Measurements from ENCODE around the gene OR56A3. TPM values are rescaled to one million over a fixed set of nuclear protein-coding genes. Genes with fewer than 3 reads are reported as not detected.

The OR56A3 gene, protein sequence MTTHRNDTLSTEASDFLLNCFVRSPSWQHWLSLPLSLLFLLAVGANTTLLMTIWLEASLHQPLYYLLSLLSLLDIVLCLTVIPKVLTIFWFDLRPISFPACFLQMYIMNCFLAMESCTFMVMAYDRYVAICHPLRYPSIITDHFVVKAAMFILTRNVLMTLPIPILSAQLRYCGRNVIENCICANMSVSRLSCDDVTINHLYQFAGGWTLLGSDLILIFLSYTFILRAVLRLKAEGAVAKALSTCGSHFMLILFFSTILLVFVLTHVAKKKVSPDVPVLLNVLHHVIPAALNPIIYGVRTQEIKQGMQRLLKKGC
- total RNA-seq = not detected in 2 replicates

DNA sequence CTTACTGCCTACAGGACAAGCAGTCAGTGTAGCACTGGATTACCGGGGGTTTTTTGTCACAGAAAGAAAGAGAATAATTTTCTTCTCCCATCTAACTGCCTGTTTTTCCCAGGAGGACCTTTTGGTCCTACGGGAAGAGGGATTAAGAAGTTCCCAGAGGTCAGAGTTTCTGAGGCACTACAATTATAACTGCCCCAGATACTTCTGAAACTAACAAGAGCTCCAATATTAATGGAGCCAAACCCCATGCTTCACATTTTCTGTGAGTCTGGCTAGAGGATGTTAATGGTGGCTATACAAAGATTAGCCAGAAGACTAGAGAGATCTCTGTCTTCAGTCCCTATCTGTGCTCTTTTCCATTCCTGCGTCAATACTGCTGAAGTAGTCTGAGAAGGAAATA, at the start of gene OR56A3:
Gene OR56A3 (plus strand): TSS at position 301 of the 400 bp plus-strand sequence. CDS start 5,096 bp downstream, outside the sequence.

DNA sequence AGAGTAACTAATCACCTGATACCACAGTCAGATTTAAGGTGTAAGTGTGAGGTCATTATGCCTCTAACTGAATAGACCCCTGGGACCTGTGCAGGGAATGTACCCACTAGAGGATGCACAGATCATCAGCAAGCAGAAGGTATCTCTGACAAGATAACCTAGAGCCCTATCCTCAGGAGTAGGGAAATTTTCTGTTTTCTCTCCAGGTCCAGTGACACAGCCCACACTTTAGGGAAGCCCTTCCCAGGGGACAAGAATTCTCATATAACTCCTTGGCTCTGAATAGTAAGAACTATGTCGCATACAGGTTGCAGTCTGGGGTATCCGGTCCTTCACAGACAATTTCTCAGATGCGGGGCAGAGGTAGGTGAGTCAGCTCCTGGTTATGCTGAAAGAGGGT, 49.1 kb upstream of the OR56A3 start, which contains the start of gene OR52E5:
Gene OR52E5 (plus strand): TSS at position 301 of the 400 bp plus-strand sequence. CDS start 7,569 bp downstream, outside the sequence.

DNA sequence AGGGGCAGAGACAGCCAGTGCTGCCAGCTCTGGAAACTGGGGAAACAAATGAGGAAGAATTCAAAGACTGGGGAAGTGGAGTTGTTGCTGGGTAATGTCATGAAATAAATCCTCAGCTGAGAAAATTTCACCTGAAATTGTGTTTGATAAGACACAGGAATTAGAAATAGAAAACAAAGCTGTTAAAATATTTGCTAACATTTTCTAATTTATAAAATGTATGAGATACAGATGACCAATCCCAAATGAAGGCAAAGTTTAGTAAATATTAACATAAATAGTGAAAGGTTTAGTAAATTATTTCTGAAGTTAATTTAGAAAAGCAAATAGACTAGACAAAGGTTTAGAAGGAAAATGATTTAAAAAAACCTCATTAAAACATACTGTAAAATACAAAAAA, 26.3 kb downstream of the OR56A3 start, which contains the start of gene OR56A5:
Gene OR56A5 (minus strand): TSS at position 101 of the 400 bp plus-strand sequence. CDS start 0 bp downstream, at position 101.

DNA sequence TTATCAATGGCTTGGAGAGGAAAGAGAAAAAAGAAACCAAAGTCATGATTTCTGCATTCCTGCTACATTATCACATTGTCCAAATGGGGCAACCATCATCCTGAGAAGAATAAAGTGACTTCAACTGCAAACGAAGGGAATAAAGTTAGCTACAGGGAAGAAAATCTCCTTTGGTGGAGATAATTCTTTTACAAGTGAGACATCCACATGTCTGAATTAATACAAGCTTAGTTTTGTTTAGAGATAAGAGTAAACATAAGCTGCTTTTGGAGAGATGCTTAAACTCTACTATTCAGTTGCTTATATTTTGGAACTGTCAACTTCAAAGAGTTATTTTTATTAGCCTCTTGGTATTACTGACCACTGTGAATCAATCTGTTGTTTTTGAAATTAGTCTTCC, 44.8 kb downstream of the OR56A3 start, which contains the start of gene OR52L1:
Gene OR52L1 (minus strand): TSS at position 101 of the 400 bp plus-strand sequence. CDS start 55 bp downstream, at position 46.

Other genes starting within 250 kb of the OR56A3 start
- gene OR56B1, start 205.8 kb upstream of the OR56A3 start, total RNA-seq = not detected in 2 replicates
- gene OR52N4, start 188.0 kb upstream of the OR56A3 start, total RNA-seq = not detected in 2 replicates
- not detected in 2 replicates for gene OR52N5, start 158.9 kb upstream of the OR56A3 start, total RNA-seq
- gene OR52N1, start 151.0 kb upstream of the OR56A3 start, total RNA-seq = not detected in 2 replicates
- gene OR52N2, start 133.3 kb upstream of the OR56A3 start, total RNA-seq = not detected in 2 replicates
- gene OR52E6, start 100.4 kb upstream of the OR56A3 start, total RNA-seq = not detected in 2 replicates
- not detected in 2 replicates for gene OR52E8, start 84.6 kb upstream of the OR56A3 start, total RNA-seq
- not detected in 2 replicates for gene OR52E4, start 61.6 kb upstream of the OR56A3 start, total RNA-seq
- gene OR52E5, start 49.0 kb upstream of the OR56A3 start, total RNA-seq = not detected in 2 replicates
- gene OR56A5, start 26.2 kb downstream of the OR56A3 start, total RNA-seq = not detected in 2 replicates
- gene OR52L1, start 44.7 kb downstream of the OR56A3 start, total RNA-seq = not detected in 2 replicates
- gene OR56A4, start 64.7 kb downstream of the OR56A3 start, total RNA-seq = not detected in 2 replicates
- gene OR56A1, start 88.5 kb downstream of the OR56A3 start, total RNA-seq = not detected in 2 replicates
- not detected in 2 replicates for gene OR56B4, start 165.4 kb downstream of the OR56A3 start, total RNA-seq
- gene OR52B2, start 228.1 kb downstream of the OR56A3 start, total RNA-seq = not detected in 2 replicates

Measured in cardiac ventricle fibroblast (primary cell).